Fibroblast of skin of right biceps (primary cell): Measurements from ENCODE around the gene BLOC1S4.
"Not testable (repeated sequence)": the region's sequence is repeated elsewhere in the genome, so short reads cannot be mapped to it uniquely, and the experiment has no call there.

ENCODE experiments used
- DNase-seq: peaks from one replicate; pipeline ENCODE4 v3.0.0-alpha.2; 2013

The BLOC1S4 gene

DNA sequence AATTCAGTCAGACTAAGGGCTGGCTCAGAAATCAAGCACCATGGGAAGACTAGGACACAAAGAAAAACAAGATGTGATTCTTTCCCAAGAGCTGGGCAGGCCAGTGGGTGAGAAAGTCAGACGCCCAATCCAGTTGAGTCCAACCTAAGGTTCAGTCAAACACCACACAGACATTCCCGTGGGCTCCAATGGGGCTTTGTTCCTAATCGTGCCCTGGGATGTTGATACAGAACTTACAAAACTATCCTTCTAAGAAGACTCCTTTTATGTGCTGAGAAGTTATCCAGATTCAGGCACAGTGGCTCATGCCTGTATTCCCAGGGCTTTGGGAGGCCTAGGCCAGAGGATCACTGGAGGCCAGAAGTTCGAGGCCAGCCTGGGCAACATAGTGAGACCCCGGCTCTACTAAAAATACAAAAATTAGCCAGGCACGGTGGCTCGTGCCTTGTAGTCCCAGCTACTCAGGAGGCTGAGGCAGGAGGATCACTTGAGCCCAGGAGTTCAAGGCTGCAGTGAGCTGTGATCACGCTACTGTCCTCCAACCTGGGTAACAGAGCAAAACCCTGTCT lies 3.7 kb downstream of the BLOC1S4 start:
- DNase-seq: no peak

- peak; percentile 64 for DNase-seq
Measured at GRCh38 chr4:6720202-6720699, 4.3 kb downstream of the BLOC1S4 start.

- no peak for DNase-seq
Measured at GRCh38 chr4:6721121-6721520, 5.1 kb downstream of the BLOC1S4 start.

DNA sequence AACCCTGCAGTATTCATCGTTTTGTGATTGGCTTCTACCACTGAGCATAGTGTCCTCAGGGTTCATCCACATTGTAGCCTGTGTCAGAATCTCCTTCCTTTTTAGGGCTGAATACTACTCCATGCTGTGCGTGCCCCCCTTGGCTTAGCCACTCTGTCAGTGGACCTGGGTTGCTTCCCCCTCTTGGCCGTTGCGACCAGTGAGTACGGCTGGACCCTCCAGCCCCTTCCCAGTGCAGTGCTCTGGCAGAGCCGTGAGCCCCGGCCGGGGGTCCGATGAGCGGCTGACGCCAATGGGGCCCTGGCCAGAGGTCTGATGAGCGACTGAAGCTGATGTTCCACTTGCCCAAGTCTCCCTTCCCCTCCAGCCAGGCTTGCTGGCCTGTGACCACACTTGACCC lies 6.9 kb downstream of the BLOC1S4 start:
- no peak for DNase-seq

GRCh38 chr4:6723851-6724250 lies 7.9 kb downstream of the BLOC1S4 start:
- no peak for DNase-seq

DNA sequence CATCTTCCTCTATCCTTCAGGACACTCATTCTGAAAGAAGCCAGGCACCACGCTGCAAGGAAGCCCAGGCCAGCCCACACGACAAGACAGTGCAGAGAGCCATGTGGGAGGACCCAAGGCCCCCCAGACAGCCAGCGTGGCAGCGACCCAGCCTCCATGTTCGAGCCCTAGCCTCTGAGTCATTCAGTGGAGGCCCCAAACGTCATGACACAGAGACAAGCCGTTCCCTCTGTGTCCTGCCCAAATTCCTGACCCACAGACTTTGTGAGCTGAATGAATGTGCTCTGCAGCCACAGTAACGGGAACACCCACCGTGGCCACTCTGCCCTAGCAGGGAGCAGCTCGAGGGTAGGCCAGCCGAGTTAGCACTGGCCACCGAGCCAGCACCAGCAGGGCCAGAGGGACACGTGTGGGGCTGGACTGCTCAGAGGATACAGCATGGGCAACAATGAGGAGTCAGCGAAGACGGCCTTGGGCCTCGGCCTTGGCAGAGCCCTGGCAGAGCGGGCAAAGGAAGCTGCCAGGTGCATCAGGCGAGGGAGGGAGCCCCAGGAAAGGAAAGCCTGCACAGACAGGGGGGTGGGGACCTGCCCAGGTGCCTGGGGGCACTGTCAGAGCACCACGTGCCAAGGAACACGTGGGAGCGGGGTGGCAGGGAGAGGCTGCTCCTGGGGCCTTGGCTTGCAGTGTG lies 8.6 kb downstream of the BLOC1S4 start:
- DNase-seq: peak; percentile 43

DNA sequence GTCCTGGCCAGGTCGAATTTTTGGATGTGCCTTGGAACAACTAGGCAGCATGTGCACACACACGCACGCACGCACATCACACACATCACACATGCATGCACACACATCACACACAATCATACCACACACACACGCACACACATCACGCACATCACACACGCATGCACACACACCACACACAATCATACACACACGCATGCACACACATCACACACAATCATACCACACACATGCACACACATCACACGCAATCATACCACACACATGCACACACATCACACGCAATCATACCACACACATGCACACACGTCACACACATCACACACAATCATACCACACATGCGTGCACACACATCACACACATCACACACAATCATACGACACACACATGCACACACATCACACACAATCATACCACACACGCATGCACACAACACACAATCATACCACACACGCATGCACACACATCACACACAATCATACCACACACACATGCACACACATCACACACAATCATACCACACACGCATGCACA lies 9.5 kb downstream of the BLOC1S4 start:
- DNase-seq: not testable (repeated sequence)

DNA sequence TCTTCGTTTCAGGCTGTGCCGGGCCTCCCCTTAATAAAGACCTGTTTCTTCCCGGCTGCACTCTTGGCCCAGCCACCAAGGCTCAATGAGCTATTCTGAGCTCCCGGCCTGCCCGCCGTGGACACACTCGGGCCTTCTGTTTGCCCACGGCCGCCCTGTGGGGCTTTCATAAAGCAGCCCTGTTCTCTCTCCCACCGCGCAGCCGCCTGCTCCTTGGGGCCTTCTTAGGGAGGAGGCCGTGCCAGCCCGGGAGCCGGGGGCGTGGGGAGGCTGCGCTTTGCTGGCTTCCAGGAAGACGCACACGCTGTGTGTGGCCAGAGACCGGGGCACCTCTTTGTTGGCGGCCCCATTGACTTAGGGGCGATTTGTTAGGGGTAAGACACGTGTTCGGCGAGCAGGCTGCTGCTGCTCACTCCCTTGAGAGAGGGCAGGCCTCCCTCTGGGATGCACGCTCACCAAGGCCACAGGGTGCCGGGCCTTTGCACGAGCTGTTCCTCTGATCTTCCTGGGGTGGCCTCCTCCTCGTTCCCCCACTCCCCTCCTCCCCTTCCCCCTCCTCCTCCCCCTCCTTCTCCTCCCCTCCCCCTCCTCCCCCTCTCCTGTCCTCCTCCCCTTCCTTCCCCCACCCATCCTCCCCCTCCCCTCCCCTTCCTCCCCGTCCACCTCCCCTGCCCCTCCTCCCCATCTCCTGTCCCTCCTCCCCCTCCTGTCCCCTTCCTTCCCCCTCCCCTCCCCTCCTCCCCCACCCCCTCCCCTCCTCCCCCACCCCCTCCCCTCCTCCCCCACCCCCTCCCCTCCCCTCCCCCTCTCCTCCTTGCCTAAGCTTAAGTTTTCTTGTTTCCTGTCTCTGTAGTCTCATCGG lies 11.3 kb downstream of the BLOC1S4 start:
- peak; percentile 26 for DNase-seq

DNA sequence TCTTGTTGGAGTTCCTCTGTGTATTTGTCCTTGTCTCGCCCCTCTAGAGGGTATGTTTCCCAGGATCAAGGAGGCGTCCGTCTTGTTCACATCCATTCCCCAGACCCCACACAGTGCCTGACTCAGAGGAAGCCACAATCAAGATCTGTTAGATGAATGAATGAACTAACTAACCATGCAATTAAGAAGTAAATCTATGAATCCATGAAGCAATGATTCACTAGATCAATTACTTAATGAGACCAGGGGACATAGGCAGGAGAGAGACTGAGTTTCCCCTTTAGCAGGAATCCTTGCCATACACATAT lies 11.9 kb downstream of the BLOC1S4 start:
- DNase-seq: peak; percentile 46

- no peak for DNase-seq
Measured at GRCh38 chr4:6728320-6729029, 12.5 kb downstream of the BLOC1S4 start.

DNA sequence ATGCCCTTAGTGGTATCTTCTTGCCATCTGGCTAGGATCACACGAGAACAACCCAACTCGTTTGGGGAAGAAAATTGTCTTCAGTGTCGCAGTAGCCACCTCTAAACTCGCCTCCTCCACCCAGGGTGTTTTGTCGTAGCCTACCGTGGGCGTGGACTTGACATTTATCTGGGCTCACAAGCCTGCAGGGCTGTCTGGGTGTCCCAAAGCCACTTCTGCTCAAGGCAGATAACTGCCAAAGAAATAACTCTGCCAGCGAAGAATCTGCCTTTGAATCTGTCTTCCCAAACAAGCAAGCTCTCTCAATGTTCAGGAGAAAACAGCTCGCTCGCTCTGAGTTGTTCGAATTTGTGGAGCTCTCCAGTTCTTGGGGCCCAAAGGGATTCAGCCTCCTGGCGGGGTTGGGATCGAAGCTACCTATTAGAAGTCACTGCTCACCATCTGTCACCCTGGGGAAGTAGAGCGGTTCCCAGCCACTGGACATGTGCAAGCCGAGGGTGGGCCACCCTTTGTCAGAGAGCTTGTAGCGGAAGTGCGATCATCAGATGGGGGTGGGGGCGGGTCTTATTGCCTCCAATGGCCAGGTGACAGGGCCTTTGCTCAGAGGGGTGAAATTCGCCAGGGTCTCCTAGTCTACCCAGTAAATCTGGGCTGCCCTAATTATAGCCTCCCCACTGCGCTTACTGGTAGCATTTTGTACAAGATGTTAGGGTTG lies 14.8 kb downstream of the BLOC1S4 start:
- no peak for DNase-seq

DNA sequence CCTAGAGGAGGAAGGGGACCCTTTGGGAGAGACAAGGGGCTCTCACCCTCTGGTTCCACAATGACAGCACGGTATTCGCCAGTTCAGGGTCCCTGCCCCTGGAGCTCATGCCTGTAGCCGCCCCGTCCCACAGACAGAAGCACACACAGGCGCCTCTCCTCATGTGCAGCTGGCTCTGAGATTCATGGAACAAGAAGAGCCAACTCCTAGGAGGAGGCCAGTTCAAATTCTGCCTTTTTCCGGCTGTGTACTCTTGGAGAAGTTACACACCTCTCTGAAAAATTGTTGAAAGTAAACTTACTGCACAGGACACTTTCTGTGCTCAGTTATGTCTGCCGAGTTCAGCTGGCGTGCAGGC lies 15.3 kb downstream of the BLOC1S4 start:
- DNase-seq: no peak

DNA sequence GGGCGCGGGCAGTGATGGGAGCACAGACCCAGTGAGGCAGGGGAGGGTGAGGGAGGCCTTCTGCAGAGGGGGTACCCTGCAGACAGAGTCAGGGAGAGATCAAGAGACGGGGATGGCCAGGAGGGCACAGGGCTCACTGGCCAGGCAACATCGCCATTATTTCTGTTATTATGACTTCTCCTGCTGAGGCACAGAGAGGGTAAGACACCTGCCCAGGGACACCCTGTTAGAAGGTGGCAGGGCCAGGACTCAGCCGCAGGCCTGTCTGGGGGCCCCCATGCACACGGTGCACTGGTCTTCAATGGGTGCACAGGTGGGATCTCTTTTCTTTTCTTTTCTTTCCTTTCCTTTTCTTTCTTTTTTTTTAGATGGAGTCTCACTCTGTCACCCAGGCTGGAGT lies 15.8 kb downstream of the BLOC1S4 start:
- no peak for DNase-seq

- DNase-seq: peak; percentile 57
Measured at GRCh38 chr4:6732441-6733357, 16.7 kb downstream of the BLOC1S4 start.

DNA sequence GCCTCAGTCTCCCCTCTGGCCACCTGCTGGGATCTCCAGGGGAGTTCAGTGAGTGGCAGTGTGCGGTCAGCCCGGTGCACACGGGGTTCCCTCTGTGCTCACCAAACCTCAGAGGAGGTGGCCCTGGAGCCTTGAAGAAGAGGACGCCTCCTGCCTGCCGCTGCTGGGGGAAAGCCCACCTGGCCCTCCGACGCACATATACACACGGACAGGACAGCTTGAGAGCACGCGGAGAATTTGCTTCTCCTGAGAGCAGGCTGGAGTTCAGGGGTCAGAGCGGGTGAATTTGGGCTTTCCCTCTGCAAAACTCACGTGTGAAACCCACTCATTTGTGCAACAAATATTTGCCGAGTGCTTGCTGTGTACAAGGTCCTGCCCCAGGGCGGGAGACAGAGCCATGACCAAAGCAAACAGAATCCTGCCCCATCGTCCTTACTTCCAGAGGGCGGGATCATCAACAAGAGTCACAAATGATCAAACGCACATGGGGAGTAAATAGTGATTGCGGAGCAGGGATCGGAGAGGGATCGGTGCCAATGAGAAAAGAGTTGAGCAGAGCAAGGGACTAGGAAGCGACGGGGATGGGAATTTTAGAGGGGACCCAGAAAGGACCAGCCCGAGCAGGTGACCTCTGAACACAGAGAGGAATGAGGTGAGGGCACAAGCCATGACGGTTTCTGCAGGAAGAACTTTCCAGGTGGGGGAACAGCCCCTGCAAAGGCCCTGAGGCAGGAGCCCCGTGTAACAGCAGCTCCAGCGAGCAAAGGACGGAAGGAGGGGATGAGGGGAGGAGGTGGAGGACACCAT lies 17.6 kb downstream of the BLOC1S4 start:
- DNase-seq: no peak

DNA sequence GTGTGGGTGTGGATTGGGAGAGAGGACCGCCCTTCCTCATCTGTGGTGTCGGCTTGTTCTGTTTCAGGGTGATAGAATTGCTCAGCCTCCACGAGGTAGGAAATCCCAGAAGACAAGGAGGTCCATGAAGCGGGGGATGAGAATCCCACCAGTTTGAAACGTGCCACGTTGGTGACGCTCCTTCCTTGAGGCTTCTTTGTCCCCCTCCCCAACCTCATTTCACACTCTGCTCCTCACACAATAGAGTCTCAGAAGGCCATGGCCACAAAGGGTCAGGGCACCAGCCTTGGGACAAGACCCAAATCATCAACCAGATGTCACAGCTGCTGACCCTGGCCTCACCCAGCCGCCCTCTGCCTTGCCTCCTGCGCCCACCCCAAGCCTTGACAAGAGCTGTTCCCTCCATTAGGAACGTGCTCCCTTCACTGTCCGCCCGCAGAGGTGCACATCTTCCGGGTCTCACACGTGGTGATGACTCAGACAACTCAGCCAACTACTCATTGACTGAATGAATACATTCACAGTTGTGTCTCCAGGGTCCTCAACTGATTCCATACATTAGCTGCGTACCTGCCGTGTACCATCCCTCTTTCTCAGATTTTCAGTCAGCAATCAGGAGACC lies 18.3 kb downstream of the BLOC1S4 start:
- DNase-seq: no peak

GRCh38 chr4:6739920-6740319 lies 23.9 kb downstream of the BLOC1S4 start:
- no peak for DNase-seq

GRCh38 chr4:6740347-6740746 lies 24.4 kb downstream of the BLOC1S4 start:
- DNase-seq: no peak

- DNase-seq: no peak
Measured at GRCh38 chr4:6742507-6742906, 26.5 kb downstream of the BLOC1S4 start.

DNA sequence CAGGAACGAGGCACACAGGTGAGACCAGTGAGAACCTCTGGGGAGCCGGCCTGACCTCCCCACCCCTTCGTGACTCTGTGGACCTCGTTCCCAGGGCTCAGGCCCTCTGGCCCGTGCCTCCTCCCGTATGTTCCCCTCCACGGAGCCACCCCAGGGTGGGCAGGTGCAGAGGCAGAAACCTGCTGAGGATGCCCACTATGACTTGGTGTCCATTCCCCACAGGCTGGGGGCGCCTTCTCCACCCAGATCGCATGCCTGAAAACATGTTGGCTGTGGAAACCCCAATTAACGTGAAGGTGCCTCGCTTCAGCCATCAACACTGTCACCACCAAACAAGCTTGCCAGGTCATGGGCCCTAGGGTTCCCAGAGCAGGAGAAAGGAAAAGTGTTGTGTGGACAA lies 27.0 kb downstream of the BLOC1S4 start:
- DNase-seq: no peak
